Stimulated activated CD8-positive, alpha-beta memory T cell treated with anti-CD3 and anti-CD28 coated beads, Interleukin-12 subunit alpha, Interleukin-12 subunit beta, amount 100 ng/mL, for 1 hour (primary cell): ENCODE data around the gene CPB1.
"Not testable (repeated sequence)": the region's sequence is repeated elsewhere in the genome, so short reads cannot be mapped to it uniquely, and the experiment has no call there.

ENCODE experiments used
- DNase-seq: peaks from one replicate; pipeline ENCODE4 v3.0.0-alpha.2; 2020; ENCODE audit warnings: low read depth

CPB1 gene

DNA sequence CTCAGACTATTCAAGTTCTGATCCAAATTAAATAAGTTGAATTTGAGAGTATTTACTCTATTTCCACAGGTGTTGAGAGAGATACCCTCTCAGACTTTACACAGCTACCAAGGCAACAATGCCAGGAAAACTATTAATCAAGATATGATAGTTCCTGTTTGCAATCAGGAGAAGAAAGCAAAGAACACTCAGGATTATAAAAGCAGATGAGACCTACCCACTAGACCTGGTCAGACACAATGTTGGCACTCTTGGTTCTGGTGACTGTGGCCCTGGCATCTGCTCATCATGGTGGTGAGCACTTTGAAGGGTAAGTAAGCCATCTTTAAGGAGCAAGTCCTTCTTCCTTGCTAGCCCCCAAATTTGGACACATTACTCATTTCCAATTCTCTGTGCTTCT, at the start of gene CPB1:
TSS of gene CPB1 (plus strand) at position 227 of the 400 bp plus-strand sequence. CDS start at position 240, 13 bp downstream.
- DNase-seq, result no peak

DNA sequence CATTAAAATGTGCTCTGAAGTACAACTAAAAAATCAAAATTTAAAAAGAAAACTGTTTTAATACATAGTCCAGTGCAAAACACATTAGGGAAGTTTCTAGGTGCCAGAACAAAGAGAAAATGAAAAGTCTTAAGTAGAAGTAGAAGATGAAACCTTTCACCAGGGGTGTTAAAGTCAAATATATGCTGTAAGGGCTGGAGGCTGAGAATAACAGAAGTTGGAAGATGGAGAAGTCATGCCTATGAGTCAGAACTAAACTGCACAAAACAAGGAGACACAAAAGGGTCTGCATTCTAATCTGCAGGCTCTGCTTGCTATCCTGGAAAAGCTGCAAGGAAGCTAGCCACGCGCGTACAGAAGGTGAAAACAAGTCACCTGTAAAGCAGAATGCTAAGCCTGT, 48.7 kb upstream of the CPB1 start:
- no peak for DNase-seq

DNA sequence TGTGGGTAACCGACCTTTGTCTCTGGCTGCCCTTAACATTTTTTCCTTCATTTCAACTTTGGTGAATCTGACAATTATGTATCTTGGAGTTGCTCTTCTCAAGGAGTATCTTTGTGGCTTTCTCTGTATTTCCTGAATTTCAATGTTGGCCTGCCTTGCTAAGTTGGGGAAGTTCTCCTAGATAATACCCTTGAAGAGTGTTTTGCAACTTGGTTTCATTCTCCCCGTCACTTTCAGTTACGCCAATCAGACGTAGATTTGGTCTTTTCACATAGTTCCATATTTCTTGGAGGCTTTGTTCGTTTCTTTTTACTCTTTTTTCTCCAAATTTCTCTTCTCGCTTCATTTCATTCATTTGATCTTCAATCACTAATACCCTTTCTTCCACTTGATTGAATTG, 42.6 kb upstream of the CPB1 start:
- DNase-seq, result not testable (repeated sequence)

DNA sequence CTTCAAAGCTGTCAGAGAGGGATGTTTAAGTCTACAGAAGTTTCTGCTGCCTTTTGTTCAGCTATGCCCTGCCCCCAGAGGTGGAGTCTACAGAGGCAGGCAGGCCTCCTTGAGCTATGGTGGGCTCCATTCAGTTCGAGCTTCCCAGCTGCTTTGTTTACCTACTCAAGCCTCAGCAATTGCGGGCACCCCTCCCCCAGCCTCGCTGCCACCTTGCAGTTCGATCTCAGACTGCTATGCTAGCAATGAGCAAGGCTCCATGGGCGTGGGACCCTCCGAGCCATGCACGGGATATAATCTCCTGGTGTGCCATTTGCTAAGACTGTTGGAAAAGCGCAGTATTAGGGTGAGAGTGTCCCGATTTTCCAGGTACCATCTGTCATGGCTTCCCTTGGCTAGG, 41.5 kb upstream of the CPB1 start:
- not testable (repeated sequence) for DNase-seq

DNA sequence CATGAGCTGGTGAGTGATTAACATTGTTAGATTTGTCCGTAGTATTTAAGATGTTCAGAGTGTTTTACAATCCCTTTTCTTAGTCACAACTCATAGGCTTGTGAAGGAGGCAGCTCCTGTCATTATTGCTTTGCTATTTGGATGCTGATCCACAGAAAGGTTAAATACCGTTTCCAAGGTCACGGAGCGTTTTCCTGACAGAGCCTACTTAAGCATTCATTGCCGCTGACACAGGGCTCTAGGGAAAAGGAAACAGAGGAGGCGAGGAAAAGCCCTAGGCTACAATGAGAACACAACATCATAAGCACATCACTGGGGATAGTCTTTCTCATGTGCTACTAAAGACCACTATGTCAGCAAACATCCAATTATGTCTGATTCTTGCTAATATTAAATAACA, 38.5 kb upstream of the CPB1 start:
- DNase-seq, result no peak

DNA sequence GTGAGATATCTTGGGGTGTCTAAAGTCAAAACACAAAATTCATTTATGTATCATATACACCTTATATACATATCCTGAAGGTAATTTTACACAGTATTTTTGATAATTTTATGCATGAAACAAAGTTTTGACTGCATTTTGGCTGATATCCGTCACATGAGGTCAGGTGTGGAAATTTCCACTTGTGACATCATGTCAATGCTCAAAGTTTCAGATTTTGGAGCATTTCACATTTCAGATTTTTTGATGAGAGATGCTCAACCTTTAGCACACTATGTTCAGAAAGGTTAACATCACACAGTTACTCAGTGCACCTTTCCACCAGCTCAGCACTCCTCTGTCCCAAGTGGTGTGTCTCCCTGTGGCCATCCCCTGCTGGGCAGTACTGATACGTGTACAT, 37.7 kb upstream of the CPB1 start:
- DNase-seq, result no peak

DNA sequence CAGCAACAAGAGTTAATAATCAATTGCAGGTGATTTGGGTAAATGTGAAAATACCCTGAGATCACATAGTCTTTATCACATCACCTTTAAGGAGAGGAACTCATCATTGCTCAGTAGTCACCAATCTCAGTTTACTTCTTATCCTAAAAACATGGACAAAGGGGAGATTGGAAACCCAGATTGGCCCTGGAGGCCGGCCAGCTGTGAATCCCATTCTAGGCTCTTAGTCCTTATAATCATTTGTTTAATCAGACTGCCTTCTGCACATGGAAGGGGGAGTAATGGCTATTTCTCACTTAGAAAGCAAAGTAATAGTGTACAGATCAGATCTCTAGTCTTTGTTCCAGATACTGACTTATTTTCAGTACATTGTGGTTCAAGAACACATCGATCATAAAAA, 37.2 kb upstream of the CPB1 start:
- no peak for DNase-seq

DNA sequence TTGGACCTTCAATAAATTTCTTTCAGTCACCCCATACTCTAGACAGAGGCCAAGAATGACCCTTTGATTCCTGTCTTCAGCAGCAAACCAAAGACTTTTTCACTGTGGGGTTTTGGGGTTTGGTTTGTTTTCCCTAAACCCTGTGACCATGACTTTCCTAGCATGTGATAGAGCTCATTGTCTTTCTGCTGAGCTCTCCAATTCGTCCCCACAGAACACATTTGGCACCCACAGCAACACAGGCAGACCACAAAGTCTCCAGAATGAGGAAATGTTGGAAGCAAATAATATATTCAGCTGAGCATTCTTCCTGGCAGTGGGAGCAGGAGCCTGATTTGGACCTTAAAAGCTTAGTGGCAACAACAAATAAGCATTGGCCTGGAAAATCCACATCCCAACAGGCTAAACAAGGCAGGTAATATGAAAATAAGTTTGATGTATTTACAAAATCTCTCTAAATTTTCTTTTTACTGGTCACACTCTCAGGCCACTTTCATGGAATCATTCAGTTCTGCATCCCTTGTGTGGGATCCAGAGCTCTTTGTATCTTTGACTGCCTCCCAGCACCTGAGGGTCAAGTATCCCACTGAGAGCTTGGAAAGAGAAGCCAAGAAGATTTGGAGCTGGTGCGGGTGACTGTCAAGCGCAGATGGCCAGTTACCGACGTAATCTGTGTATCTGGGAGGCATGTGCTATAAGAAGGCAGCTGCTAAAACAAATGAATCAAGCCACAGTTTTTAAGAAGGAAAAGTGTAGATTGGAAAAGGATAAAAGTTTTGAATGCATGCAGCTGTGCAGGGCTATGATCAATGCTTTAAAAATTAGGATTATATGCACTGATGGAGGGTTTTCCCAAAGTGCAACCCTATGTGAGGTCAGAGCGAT, 36.5 kb upstream of the CPB1 start:
- no peak for DNase-seq

DNA sequence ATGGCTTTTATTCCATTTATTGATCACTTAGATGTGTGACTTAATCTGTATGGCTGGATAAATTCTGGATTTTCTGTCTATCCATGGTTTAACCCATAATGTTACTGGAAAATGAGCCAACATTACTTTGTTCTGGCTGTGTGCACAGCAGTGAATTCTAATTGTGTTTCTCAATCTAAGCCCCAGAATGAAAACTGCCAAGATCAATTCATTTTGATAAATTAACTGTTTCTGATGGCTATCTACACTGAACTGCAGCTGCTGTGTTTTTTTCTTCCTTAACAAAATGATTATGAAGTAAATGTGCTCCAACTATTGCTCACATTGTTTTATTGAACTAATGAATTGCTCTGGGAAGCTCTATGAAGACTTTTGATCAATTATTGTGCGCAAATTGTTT, 35.7 kb upstream of the CPB1 start:
- no peak for DNase-seq

DNA sequence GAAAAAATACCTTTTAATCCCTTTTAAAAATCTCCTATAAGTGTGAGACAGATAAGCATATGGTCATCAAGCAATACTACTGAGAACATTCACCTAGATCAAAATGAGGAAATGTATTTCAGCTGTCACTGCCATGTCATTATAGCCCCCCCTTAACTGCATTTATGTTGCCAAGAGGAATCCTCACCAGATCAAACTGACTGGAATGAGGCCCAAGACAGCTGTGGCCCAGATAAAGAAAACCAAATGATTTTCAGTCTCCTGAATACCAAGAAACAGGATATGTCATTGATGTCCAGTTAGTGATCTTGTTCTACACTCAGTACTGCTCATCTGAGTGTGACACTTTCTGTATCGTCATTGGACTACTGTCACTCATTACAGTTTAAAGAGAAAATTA, 35.1 kb upstream of the CPB1 start:
- DNase-seq, result no peak

DNA sequence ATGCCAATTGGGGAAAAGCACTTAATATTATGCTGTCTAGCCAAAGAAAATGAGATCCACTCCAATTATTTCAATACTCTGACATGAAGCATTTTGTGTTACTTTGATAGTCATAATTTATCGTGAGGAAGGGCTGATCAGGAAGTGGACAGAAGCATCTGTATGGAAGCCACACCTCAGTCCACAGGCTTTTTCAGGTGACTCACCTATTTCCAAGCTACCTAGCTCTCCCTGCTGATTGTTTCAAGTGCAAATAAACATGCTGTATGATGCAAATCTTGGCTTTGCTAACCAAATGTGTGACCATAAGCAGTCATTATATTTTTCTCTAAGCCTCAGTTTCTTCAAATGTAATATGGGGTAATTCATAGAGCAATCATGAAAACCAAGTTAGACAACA, 30.8 kb upstream of the CPB1 start:
- DNase-seq, result no peak

DNA sequence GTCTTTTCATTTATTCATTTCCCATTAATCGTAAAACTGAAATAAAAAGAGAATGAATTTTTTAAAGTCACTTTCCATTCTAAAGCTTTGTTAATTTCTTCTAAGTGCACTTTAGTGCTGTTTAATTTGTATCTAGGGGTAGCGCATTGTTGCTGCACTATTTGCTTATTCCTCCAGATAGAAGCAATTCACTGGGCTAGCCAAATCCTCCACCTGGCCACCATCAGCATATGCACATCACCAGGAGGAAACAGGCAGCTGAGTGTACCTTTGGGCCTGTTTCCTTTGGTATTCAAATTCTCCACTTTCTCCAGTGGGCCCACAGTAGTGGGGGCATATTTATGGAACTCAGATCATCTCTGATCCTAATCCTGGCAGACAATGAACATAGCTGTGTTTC, 29.8 kb upstream of the CPB1 start:
- no peak for DNase-seq

DNA sequence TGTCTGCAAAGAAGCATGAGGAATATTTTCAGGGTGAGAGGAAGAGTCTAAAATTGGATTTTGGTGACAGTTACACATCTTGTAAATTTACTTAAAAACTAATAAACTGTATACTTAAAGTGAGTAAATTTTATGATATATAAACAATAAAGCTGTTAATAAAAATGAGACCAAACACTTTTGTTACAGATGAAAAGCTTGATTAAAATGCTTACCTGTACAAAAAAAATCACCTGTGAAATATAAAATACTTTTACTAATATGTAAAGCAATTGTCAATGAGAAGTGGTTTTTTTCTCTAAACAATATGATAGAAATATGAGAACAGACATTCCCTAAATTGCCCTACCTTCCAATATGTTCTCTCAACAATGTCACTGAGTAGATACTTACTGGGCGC, 27.2 kb upstream of the CPB1 start:
- DNase-seq, result no peak

DNA sequence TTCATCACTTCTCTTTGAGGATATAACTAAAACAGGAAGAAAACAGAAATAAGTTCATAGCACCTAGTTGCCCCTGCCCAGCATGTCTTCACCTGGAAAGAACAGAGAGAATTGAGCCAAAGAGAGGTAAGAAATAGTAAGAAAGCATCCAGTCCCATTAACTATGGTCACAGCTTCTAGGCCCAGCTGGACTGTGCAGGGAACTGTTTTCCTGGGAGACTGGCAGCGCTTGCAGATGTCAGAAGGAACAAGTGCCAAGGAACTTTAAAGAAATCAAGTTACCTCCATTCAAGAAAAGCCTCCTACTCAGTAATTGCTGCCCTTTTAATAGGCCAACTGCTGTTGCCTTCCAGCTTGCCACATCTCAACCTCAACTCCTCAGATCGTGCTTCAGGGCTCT, 17.8 kb upstream of the CPB1 start:
- no peak for DNase-seq

DNA sequence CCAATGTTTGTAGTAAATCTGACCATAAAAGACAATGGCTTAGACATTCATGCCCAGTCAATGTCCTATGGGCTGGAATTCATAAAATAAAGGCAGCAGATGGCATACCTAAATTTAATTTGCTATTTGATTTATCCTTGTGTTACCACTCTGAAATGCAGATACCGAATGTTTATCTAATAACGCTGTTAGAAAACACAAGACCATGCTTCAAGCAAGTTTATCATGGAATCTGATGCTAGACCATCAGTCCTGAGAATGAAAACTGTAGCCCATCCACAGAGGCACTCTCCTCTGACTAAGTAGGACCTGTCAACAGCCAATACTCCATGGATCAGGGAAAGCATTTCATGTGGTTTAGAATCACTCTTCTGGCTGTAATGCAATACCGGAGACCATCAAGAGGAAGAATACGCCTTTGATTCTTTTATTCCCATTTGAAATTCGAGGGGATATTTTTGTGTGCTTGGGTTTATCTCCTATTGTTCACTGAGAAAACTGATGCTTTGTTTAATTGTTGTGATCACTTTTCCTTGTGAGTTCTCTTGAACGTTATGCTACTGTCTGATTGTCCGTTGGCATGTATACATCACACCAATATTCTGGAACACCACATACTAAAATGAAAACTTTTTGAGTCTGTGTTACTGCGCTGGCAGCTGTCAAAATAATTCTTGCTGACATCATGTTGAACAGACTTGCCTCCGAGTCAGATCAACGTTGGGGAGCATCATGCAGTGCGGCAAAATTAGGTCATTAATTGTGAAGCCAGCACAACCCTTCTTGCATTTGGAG, 12.1 kb upstream of the CPB1 start:
- DNase-seq, result no peak

DNA sequence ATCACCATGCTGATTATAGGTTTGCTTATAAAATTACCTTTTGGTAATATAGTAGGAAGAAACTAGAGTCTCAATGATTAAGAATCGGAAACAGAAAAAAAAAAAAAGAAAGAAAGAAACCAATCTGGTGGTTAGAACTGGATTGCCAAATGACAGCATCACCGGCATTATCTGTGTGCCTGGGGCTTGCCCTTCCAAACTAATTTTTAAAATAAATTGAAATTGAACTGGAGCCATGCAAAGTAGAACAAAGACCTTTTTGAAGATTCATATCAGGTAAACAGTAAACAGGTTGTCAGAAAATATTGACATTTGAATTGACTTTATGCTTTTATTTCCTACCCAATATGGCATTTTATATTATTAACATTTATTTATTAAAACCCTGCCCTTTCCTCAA, 11.2 kb upstream of the CPB1 start:
- DNase-seq, result no peak

DNA sequence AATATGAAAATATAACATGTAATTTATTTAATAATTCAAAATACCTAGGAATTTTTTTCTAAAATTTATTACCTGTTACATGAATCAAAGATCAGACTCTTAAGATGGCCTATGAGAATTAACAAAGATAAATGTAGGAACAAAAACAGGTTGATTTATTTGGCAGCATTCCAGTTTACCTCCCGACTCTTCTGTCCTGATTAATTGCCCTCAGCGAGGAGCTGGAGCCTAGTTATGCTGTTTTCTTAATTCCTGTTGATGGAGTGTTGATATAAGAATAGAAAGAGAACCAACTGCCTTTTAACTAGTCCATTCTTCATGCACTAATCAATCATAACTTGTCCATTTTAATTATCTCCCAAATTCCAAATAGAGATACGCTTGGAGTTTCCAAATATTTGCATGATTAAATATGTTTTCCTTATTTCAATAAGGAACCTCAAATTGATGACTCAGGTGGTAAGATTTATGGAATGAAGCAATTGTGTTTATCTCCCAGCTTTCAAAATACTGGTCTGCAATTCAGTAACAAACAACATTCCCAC, 10.6 kb upstream of the CPB1 start:
- no peak for DNase-seq

DNA sequence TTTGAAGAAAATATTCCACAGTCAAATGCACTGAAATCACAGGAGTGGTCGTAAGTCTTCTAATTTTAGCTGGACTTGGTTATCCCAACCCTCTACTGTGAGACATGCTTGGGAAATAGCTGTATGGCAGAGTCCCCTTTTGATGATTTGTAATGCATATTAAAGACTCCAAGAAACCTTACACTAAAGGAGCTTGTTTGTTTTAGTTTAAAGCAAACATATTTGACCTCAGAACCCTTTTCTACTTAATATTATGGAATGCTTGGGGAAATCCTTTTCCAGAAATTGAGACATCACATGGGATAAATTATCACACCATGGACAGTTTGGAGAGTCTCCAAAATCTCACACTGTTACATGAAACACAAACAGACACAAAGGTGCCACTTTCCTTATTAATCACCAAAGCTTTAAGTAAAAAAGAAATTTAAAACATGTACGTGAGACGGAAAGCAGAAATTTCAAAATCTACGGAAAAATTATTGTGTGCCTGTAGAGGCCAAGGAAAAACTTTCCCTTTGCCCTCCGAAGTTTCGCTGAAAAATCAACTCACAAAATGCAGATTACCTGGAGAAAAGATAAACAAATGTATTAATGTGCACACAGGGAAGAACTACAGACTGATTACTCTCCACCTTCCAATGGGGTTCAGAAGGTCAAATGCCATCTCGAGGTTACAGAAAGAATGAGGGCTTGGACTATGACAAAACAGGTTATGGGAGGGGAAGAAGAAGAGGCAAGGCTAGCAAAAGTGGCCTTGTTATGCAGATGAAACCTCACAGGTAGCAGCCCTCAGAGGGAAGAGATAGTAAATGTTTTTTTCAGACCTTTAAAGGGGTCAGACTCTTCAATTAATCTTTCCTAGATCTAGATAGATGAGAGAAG, 7.0 kb upstream of the CPB1 start:
- DNase-seq, result no peak

DNA sequence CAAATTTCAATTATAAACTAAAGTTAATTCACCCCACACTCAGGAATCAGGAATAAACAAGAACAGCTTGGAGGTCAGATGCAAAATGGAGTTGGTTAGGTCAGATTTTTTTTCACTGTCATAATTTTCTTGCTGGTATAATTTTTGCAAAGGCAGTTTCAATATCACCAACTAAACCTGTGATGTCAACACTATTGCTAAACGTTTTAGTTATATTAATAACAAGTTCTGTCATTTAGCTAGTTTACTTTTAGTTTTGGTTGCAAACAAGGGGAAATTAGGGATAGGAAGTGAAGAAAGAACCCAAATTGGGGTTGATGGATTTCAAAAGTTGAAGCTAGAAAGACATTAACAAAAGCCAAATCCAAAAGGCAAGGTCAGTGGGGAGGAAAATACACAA, 4.6 kb upstream of the CPB1 start:
- DNase-seq, result no peak

DNA sequence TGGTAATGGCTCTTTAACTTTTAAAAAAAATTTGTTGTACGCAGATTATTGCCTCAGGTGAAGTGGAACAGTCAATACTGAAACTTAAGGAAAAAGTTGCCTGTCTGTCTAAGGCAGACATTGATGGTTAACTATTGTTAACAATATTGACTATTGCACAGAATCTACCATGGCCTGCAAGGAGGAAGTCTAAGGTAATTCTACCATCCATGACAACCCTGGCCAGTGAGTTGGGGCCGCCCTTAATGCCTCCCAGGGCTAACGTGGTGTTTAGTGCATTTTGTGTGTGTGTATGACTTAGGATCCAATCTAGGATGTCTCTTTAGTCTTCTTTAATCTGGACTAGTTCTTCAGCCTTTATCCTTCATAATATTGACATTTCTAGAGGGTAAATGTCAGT, 2.1 kb upstream of the CPB1 start:
- DNase-seq, result no peak

DNA sequence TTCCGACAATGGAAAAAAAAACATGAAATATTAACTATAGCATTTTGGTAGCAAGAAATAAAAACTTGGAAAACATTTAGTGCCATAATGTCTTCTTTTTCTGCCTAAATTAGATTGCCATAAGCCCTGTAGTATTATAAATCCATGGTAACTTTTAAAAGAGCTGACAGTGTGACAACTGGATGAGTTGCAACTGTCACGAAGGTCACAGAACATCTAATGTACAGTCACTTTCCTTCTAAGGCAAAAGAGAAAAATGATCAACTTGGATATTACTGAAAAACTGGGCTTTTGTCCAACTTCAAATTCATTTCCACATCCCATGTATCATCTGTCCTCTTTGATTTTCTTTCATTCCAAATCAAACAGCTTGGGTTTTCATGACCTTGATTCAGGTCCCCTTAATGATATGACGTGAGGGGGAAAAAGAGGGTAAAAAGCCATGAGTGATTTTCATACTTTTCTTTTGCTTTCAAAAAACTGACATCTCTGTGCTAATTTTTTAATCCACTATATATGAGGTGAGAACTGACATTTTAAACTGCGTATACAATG, 602 bp downstream of the CPB1 start:
- DNase-seq, result no peak

DNA sequence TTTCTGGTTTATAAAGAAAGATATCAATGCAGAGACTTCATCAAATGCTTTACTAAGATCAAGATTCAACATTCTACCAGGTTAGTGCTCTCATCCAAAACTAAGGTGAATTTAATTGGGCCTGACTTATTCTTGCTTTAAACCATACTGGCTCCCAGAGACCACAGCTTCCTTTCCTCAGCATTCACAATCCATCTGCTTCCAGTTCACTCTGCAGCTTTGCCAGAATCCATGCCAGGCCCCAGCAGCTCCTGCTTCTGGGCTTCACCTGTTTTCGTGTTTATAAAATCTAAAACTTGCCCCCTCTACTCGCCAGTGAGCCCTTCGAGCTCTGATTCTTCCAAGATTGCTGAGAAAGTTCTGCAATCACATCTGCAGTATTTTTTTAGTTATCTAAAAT, 2.3 kb downstream of the CPB1 start:
- no peak for DNase-seq
